CD4-positive, alpha-beta T cell treated with Interleukin-10 for 1 hour (primary cell): ENCODE results near the gene KLHL35.
A peak's percentile ranks its signal among the peaks of the same experiment; 100 is the strongest.

Experiments
- DNase-seq: peaks from one replicate; pipeline ENCODE4 v3.0.0-alpha.2; 2020

Gene KLHL35

DNA sequence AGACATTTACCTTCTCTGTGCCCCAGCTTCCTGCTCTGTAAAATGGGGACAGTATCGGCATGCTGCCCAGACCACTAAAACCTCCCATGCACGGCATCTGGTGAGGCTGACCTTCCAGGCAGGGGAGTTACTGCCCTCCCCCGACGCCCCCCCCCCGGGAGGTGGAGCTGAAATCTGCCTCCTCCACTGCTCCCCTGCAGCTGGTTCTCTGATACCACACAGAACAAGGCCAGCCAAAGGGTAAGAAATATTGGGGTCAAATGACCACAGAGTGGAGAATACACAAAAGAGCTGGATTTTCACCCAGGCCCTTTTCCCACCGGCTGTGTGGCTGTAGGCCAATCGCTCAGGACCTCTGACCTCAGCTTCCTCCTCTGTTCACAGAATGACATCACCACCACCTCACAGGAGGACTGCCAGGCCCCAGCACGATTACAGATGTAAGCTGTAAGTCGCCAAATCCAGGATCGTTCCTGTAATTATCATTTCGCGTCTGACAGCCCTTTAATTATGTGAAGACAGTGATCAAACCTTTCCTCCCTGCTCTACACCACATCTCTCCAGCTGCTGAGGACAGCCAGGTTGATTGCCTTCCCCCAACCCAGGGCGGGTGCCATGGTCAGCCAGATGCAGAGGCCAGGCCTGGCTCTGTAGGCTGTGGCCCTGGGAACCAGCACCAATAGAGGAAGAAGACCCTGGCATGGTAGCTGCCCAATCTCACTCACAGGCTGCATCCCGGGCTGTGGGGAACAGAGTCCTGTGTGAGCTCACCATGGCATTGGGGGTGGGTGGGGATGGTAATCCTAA is 35.7 kb upstream of the KLHL35 start:
- DNase-seq = no peak

DNA sequence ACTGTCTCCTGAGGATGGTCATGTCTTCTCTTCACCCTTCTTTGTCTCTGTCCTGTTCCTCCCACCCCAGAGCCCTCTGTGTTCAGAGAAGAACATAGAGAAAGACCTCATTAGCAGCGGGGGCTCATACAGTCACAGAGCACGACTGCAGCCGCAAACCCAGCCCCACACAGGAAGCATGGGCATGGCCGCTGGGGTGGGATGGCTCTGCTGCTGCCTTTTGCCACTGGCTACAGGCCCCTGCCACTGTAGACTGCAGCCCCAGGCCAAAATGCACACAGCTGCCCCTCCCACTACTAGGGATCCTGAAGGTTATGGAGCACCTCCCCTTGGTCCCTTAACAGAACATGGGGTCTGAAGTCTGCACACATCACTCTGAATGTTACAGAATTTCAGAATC is 34.9 kb upstream of the KLHL35 start:
- DNase-seq = no peak

DNA sequence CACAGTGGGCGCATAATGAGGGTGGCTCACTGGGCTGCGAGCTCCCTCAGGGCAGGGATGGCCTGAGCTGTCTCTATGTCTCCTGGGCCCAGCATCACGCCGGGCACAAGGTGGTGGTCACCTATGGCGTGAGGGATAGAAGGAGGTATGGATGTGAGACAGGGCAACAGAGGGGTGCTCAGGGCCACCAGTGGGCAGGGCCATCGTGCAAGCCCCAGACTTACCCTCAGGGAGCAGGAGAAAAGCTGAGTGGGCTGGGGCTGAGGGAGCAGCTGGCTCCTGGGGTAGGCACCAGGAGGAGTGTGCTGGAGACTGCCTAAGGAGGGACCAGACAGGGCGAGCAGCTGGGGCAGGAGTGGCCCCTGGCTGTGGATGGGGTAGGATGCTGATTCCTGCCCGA is 34.3 kb upstream of the KLHL35 start:
- DNase-seq = no peak

DNA sequence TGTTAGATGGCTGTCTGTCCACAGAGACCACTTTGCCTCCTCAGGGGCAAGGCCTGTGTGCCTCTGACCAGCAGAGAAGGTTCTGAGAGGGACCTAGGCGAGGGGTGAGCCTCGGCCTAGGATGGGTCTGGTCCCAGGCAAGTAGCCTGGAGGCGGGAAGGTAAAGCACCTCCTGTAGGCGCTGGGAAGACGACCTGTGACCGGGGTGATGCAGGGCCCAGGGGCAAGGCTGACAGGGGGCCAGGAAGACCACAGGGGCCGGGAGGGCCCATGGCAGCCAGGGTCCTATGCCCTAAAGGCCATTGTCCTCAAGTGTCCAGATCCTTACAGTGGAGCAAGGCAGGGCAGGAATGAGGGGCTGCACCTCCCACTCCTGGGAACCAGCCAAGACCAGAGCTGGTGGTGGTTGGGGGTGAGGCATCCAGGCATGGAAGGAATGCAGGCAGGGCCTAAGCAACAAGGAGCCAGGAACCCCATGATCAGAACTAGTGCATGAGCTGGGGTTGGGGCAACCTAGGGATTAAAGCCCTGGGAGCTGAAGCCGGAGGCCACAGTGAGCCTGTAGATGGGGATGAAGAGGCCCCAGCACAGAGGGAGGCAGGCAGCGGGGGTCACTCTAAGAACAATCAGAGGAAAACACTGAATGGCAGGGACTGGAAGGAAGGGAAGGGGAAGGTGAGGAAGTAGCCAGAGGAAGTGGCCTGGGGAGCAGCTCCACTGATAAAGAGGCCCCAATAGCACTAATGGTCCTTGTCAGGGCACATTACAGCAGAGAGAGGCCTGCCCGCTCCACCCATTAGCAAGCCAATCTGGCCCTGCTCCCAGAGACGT is 32.9 kb upstream of the KLHL35 start:
- no peak for DNase-seq

DNA sequence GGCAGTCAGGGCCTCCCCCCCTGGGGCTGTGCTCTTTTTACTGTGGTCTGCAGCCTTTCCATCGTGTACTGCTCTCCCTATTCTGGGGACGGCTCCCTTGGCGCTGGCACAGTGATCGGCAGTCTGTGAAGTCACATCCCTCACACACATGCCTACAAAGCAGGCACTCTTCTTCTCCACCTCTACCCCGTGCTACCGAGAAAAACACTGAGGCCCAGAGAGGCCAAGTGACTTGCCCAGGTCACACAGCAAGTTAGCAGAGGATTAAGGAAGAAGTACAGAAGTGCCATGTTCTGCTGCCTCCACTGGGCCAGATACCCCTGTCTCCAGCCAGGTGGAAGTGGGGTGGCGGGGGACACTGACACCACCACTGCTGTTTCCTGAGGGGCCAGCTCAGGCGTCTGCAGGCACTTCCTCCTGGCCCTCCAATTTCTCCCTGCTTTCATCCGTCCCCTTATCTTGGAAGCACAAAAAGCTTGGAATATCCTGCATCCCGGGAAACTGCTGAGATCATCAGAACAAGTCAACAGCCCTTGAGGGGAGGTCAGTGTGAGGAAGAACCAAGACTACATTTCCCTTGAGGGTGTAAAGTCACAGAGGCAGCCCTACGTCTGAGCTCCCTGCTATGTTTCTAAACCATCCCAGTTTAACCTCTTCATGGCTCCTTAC is 30.2 kb upstream of the KLHL35 start:
- DNase-seq = no peak

DNA sequence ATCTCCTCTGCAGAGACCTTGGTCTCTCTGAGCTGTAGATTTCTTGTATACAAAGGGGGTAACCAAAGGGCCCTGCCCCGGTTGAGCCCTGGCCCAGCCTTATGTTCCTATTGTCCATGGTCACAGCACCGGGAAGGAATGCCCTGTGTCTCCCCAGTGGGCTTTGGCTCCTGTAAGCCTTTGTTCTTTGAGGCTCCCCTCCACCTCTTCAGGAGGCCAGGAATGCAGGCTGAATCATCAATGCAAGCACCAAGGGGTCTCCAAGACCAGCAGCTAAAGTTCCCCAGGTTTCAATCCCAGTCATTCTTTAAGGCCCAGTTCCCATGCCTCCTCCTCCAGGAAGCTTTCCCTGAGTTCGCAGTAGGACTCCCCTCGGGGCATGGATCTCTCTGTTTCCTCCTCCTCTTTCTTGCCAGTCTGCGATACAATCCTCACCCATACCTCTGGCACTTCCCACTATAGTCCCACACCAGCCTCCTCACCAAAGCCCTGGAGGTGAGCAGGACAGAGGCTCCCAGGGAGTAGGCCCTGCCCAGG is 29.2 kb upstream of the KLHL35 start:
- no peak for DNase-seq

DNA sequence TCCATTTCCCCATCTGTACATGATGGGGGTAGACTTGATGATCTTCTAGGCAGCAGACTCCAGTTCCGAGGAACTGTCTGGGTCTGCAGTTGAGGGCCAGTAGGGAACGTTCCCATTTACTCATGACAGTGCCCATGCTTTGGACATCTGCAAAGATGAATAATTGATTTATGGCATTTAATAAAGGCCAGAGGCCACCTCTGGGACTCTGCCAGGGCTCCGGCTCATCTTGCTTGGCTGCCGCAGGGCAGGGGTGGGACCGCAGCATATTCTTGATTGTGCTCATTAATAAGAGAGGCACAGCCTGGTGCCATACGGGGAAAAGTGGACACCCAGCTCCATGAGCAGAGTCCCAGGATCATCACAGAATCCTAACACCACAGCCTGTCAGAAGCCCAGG is 28.1 kb upstream of the KLHL35 start:
- no peak for DNase-seq

DNA sequence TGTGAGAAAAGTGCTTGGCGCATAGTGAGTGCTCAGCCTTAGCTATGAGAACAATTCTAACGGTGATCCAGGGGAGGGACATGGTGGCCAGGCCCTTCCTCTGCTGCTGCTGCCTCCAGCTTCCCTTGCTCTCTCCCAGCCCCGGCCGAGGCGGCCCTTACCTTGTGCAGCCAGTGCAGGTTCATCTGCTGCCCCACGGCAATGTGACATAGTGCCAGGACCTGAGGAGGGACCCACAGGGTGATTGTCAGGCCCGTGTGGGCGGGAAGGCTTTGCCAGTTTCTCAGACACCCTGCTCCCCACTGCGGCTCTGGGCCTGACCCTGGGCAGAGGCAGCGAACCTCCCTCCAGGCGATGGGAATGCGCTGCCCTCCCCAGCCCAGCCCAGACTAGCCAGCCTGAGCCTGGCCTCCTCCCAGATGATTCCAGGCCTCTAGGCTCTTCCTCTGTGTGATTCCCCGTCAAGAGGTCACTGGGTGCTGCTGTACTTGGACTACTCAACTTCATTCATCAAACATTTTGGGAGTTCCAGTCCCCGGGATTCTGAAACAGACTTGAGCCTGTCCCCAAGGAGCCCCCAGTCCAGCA is 23.7 kb upstream of the KLHL35 start:
- no peak for DNase-seq

DNA sequence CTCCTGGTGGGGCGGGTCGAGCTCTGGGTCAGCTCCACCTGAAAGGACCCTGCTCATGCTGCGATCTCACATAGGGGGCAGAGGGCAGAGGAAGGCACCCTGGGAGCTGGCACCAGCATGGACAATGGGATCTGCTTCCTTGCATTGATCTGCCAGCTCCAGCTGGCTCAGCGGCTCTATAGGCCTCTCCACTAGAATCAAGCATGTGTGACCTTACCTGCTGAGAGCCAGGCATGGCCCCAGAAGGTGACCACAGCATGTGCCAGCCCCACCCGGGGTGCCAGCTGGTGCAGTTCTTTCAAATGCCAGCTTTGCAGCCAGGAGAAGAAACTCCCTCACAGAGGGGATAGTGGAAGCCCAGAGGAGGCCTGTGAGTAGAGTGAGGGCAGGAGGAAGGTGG is 22.0 kb upstream of the KLHL35 start:
- DNase-seq = no peak

DNA sequence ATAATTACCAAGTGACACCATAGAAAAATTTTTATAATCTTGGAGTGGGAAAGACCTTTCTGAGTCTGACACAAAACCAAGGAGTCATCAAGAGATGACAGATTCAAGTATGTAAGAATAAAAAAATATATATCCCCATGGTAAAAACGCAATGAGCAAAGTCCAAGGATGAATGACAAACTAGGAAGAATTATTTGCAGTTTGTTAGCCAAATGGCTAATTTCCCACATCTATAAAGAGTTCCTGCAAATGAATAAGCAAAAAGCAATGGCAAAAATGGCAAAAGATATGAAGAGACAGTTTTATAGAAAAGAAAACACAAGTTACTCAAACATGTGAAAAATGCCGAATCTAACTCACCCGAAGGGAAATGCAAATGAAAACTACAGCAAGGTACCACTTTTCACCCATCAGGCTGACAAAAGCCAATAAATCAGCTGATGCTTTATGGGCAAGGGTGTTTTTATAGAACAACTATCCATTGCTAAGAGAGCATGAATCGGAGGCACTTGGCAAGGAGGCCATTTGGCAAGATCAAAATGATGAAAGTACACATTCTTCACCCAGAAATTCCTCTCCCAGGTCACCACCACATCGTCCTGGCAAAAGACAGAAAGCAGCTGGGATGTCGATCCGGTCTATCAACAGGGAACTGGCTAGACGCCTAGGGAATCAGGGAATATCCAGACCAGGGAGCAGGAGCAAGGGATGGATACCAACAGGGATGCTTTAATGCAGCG is 21.1 kb upstream of the KLHL35 start:
- no peak for DNase-seq

DNA sequence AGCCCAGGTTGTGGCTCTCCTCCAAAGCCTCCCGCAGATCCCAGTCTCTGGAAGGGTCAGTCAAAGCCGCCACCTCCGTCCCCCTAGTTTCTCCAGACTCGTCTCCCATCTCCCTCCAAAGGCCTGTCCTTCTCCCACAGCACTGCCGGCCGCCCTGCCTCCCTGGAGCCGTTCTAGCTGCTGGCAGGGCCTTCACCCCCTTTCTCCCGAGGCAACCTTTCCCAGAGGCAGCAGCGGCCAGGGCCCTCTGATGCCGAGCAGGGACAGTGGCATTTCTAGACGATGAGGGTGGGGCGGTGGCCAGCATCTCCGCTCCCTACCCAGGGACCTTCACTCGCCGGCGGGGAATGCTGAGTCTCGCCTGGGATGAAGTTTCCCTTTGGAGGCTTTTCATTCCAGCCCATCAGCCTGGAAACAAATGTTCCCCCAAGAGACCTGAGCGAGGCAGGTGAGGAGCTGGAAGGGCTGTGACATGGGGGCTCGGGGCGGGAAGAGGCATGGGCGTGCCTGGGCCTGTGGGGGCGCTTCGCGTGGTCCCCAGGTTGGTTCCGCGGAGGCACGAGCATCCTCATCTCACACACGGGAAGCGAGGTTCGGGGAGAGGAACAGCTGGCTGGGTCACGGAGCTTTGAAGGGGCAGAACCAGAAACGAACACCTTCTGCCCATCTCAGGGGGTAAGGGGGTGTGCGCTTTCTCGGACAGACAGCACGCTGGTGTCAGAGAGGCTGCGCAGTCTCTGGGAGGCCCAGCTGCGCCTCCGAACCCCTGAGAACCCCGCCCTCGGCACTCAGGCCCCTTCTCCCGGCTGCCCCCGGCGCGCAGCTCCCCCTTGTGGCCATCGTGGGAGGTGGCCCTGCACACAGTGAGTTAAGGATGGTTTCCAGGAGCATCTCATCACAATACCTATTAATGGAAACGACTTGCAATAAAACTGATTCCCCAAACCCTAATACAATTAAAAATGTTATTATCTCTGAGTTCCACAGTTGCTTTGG is 18.1 kb upstream of the KLHL35 start:
- peak; percentile 24 for DNase-seq

DNA sequence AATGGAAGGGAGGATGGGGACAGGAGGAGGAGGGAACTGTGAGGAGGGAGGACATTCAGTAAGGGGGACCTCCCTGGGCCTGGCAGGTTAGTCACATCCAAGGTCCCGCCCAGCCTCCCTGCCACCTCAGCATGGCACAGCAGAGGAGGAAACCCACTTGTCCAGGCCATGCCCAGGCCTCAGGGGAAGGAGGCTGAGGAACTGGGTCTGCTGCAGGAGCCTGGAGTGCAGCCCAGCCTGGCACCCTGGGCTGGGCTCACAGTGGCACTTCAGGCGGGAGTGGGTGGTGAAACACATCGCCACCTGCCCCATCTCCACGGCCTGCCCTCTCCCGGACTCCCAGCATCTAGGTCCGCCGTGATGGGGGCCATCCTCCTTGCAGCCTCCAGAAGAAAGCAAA is 17.2 kb upstream of the KLHL35 start:
- no peak for DNase-seq

DNA sequence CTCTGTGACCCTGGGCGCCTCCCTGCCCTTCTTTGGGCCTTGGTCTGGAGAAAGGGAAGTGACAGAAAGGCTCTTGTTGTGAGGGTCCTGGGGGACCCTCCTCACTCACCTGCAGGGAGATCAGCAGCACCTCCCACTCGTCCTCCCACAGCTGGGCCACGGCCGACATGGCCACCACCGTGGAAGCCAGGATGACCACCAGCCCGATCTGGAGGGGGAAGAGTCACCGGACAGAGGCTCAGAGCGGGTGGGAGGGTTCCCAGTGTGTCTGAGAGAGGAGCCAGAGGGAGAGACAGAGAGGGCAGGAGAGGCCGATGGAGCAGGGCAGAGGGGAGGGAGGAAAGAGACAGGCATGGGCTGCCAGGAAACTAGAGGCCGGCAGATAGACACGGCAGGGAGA is 16.8 kb upstream of the KLHL35 start:
- DNase-seq = no peak

DNA sequence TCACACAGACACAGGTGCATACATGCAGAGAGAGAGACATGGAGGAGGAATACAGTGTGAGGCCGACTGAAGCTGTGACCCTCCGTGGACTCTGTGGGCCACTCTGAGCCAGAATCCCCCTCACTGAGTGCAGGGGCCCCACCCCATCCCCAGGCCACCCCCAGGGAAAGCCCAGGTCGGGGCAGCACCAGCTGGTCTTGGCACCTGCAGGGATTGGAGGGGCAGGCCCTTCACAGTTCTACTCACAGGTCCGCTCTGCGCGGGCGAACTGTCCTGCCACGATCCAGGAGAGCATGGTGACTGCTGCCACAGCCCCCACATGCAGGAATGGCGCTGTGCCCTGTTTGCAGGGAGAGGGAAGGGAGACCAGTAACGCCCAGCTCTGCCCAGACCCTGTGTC is 16.3 kb upstream of the KLHL35 start:
- no peak for DNase-seq

DNA sequence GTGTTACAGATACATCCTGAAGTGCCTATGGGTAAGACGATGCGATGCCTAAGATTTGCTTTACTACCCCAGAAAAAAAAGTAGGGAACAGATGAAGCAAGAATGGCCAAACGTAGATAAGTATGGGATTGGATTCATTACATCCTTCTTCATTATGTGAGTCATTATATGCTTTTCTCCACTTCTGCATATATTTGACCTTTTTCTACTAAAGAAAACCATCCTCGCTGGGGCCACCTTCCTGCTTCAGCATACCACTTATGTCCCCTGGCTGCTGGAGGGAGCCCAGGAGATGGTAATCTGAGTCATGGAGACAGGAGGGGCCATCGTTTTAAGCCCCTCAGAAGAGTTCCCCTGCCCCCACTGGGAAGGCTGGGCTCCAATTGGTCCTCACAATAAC is 14.4 kb upstream of the KLHL35 start:
- no peak for DNase-seq

DNA sequence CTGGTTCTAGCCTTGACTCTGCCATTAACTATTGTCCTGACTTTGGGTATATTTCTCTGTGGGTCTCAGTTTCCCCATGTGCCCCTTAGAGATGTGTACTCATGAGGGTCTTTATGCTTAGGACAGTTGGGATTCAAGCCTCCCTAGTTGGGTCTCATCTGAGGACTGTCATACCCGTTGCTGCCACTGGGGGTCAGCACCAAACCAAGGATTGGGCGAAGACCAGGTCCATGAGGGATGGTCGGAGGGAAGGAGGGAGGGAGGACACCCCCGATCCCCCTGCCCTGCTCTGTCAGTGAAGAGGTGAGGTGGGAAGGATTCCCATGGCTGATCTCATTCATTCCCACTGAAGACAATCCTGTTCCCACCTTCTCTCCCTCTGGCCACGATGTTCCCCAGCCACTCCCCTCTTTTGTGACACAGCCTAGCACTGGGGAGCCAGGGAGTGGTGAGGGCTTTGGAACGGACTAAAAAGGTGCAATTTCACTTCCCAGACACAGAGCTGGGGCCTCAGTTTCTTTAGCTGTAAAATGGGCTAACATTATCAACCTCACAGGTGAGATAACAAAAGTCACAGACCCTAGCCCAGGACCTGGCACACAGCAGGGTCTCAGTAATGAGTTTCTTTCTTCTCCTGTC is 12.4 kb upstream of the KLHL35 start:
- peak; percentile 74 for DNase-seq

DNA sequence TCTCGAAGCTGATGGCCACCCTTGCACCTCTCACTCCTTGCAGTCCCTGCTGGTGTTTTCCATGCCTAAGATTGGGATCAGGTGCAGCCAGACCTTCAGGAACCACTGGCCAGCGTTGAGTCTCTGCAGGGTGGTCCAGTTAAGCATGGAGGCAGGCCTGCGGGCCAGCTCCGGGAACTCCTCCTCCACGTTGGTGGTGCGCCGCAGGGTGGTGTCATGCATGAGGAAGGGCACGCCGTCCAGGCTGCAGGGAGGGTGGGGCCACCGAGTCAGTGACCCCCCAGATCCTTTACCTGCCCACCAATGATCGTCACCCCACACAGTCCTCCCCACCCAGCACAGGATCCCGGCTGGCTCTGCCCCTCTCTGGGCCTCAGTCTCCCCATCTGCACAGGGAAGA is 10.0 kb upstream of the KLHL35 start:
- no peak for DNase-seq

DNA sequence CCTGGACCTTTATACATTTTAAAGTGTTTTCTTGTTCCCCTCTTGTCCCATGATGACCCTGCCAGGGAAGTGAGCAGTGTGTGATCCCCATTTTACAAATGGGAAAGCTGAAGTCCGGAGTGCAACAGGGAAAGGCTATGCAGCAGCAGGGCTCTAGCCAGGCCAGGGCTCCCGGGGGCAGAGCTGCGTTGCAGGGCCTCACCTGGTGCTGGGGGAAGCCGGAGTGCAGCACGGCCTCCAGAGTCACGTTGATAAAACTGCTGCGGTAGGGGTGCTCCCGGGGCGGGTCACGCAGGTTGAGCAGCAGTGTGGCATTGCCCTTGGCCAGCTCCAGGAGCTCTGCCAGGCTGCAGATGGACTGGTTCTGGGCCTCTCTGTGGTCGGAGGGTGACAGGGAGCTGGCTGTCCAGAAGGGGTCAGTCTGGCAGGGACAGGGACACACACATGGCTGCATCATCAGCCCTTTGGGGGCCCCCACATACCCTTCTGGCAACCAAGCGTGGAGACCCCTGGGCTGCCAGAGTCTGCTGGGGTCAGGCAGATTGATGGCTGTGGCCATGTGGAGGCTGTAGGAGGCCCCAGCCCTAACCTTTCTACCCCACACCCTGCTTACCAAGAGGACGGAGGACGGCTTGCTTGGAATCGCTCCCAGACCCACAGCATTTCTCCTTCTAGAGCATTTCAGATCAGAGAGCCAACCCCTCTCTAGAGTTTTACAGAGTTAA is 9.3 kb upstream of the KLHL35 start:
- no peak for DNase-seq

DNA sequence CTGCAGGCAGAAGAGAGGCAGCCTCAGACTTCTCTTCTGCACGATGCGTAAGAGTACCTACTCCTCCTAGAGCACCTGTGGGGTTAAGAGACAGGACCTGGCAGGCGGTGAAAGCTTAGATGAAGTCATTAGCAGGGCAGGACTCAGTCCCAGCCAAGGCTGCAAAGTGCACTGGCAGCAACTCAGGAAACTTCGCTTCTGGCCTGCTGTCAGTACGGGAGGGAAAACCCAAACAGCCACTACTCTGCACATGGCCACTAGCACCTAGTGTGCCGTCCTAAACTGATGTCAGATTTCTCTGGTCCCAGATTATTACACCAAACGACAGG is 8.8 kb upstream of the KLHL35 start:
- DNase-seq = no peak
